Measurements from ENCODE around the gene BACE2. TPM values are rescaled to one million over a fixed set of nuclear protein-coding genes. Genes with fewer than 3 reads are reported as not detected.

The BACE2 gene
- total and polyA plus RNA-seq, 2 experiments from 2014 or later, result 28.4 to 37.0 TPM

GRCh38 chr21:41207401-41208375, 39.7 kb downstream of the BACE2 start:
- TF ChIP-seq EZH2 (IDR thresholded peaks at IDR 0.05; ENCODE audit: borderline replicate concordance), result no peak
- TF ChIP-seq EZH2phosphoT487 (IDR thresholded peaks at IDR 0.05; ENCODE audit: low read depth, severe bottlenecking, unreplicated experiment), result no peak
- TF ChIP-seq, protein P1, sequence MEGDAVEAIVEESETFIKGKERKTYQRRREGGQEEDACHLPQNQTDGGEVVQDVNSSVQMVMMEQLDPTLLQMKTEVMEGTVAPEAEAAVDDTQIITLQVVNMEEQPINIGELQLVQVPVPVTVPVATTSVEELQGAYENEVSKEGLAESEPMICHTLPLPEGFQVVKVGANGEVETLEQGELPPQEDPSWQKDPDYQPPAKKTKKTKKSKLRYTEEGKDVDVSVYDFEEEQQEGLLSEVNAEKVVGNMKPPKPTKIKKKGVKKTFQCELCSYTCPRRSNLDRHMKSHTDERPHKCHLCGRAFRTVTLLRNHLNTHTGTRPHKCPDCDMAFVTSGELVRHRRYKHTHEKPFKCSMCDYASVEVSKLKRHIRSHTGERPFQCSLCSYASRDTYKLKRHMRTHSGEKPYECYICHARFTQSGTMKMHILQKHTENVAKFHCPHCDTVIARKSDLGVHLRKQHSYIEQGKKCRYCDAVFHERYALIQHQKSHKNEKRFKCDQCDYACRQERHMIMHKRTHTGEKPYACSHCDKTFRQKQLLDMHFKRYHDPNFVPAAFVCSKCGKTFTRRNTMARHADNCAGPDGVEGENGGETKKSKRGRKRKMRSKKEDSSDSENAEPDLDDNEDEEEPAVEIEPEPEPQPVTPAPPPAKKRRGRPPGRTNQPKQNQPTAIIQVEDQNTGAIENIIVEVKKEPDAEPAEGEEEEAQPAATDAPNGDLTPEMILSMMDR (IDR thresholded peaks at IDR 0.05; ENCODE audit: poor library complexity), result no peak
- Histone ChIP-seq H3K4me2 (peak overlapping the region; percentile 38), H3K79me2 (peaks cover 2% of the 10 kb centered on the region), H3K36me3 (replicated peaks; ENCODE audit: insufficient read depth, low read depth) (no peaks in the 10 kb centered on the region), H3K27me3 (no peaks in the 10 kb centered on the region), H3K27ac (peak overlapping the region; percentile 40), H3K4me3 (no peak overlapping the region), H3K4me1 (ENCODE audit: insufficient read depth) (no peaks in the 10 kb centered on the region), H3K9me2 (replicated peaks; ENCODE audit: insufficient read depth) (no peaks in the 10 kb centered on the region), H4K20me1 (ENCODE audit: insufficient read depth, poor library complexity, severe bottlenecking) (no peaks in the 10 kb centered on the region), H2AFZ (no peak overlapping the region), H3K9me3 (ENCODE audit: low read depth) (no peaks in the 10 kb centered on the region)
- DNase-seq (ENCODE audit: low spot score), result peak; percentile 30
- WGBS (ENCODE audit: low lambda C conversion rate, missing lambda C conversion rate), result 82% methylated on average over 17 of the region's 17 CpGs

- Histone ChIP-seq H3K36me3 (replicated peaks; ENCODE audit: insufficient read depth, low read depth) (no peaks in the 10 kb centered on the region), H3K9me3 (ENCODE audit: low read depth) (no peaks in the 10 kb centered on the region), H3K4me3 (no peak overlapping the region), H3K27ac (no peak overlapping the region), H3K79me2 (peaks cover 2% of the 10 kb centered on the region), H3K27me3 (no peaks in the 10 kb centered on the region), H4K20me1 (ENCODE audit: insufficient read depth, poor library complexity, severe bottlenecking) (no peaks in the 10 kb centered on the region), H3K4me1 (ENCODE audit: insufficient read depth) (no peaks in the 10 kb centered on the region), H3K4me2 (no peak overlapping the region), H3K9me2 (replicated peaks; ENCODE audit: insufficient read depth) (no peaks in the 10 kb centered on the region), H2AFZ (no peak overlapping the region)
- WGBS (ENCODE audit: low lambda C conversion rate, missing lambda C conversion rate), result 64% methylated on average over 6 of the region's 6 CpGs
- TF ChIP-seq EZH2phosphoT487 (IDR thresholded peaks at IDR 0.05; ENCODE audit: low read depth, severe bottlenecking, unreplicated experiment) (no peak), EZH2 (IDR thresholded peaks at IDR 0.05; ENCODE audit: borderline replicate concordance) (no peak)
- TF ChIP-seq, protein P1 (IDR thresholded peaks at IDR 0.05; ENCODE audit: poor library complexity), result no peak
- no peak for DNase-seq (ENCODE audit: low spot score)
Measured at GRCh38 chr21:41208376-41208763, 40.4 kb downstream of the BACE2 start.

DNA sequence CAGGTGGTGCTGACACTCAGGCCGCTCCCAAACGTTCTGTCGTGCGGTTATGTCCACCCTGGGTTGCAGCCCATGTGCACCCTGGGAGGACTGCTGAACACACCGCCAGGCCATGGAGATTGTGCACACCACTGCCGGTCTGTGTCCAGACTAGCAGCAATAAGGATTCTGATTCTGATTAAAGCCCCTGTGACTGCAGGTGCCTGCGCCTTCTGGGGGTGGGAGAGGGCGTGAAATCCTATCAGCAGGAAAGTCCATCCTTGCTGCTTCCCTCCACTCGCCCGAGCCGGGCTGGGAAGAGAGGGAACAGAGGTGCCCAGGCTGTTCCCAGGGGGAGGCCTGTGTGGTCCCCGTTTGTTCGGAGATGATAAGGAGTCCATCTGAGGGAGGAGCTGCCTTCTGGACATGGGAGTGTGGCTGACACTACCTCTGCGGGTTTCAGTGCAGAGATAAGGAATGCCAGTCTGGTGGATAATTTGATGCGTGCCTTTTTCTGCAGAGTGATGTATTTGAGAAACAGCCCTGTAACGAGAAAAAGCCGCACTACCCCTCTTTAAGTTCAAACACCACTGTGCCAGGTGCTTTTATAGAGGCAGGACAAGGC, 41.2 kb downstream of the BACE2 start:
- H3K79me2 ChIP-seq, result peaks cover 2% of the 10 kb centered on the region
- no peaks in the 10 kb centered on the region for H3K9me3 ChIP-seq (ENCODE audit: low read depth)

More for the DNA sequence above, 41.2 kb downstream of the BACE2 start:
- TF ChIP-seq EZH2 (IDR thresholded peaks at IDR 0.05; ENCODE audit: borderline replicate concordance) (no peak), EZH2phosphoT487 (IDR thresholded peaks at IDR 0.05; ENCODE audit: low read depth, severe bottlenecking, unreplicated experiment) (no peak)
- TF ChIP-seq, protein P1 (IDR thresholded peaks at IDR 0.05; ENCODE audit: poor library complexity), result no peak
- H3K4me1 ChIP-seq (ENCODE audit: insufficient read depth), result no peaks in the 10 kb centered on the region
- H4K20me1 ChIP-seq (ENCODE audit: insufficient read depth, poor library complexity, severe bottlenecking), result no peaks in the 10 kb centered on the region
- no peak overlapping the region for H3K27ac ChIP-seq
- H3K4me3 ChIP-seq, result no peak overlapping the region
- no peaks in the 10 kb centered on the region for H3K36me3 ChIP-seq (replicated peaks; ENCODE audit: insufficient read depth, low read depth)
- DNase-seq (ENCODE audit: low spot score), result no peak
- no peaks in the 10 kb centered on the region for H3K9me2 ChIP-seq (replicated peaks; ENCODE audit: insufficient read depth)
- 81% methylated on average over 17 of the region's 17 CpGs for WGBS (ENCODE audit: low lambda C conversion rate, missing lambda C conversion rate)
- no peaks in the 10 kb centered on the region for H3K27me3 ChIP-seq
- no peak overlapping the region for H3K4me2 ChIP-seq
- no peak overlapping the region for H2AFZ ChIP-seq
